Left forelimb (tissue), 1 donor: ENCODE measurements around the gene INPP4A.
"Not testable (repeated sequence)": the region's sequence is repeated elsewhere in the genome, so short reads cannot be mapped to it uniquely, and the experiment has no call there.

Experiments used
- DNase-seq: peaks from one replicate; pipeline ENCODE4 v3.0.0-alpha.2; 2018; ENCODE audit warnings: low spot score

INPP4A gene

DNA sequence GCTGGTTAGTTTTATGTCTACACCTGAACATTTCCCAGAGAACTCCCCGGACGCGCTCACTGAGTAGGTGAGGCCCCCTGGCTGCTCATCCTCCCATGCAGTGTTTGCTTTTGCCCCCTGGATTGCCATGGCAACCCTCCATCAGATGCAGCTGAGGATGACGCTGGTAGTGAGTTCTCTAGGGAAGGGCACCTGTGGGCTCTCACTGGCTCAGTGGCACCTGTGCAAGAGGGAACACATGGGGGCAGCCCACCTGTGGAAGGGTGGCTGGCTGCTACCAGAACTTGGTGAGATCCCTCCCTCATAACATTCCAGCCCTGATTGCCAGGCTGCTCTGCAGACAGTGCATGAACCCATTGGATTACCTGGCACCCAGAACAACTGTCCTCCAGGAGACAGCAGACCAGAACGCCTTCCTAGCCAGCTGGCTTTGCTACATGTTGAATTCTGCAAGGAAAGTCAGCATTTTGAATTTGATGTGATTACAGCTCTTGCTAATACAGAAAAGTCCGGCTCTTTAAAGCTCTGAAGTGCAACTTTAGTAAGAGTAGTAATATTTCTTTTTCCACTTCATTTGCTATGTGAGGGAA is 142.0 kb downstream of the INPP4A start:
- DNase-seq = no peak

DNA sequence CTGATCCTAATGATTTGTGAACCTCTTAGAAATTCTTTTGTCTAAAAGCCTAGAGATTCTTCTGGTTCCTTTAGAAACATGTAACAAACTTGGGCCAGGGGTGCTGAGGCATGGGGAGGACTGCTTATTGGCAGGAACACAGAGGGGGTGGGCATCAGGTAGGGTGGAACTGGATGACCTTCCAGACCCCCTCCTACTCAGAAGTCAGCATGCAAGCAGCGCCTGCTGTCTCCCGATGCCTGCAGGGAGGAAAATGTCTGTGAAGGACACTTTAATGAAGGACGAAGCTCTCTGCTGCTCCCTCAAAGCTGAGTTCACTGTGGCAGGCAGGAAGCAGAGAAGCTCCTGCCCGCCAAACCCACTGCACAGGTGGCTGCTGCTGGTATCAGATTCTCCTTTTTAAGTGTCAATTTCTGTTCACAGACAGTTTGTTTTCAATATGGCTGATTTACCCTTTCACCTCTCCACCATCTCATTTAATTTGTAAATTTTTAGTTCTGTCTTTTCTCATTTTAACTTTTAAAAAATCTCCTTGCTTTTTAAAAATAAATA is 144.3 kb downstream of the INPP4A start:
- DNase-seq = no peak

DNA sequence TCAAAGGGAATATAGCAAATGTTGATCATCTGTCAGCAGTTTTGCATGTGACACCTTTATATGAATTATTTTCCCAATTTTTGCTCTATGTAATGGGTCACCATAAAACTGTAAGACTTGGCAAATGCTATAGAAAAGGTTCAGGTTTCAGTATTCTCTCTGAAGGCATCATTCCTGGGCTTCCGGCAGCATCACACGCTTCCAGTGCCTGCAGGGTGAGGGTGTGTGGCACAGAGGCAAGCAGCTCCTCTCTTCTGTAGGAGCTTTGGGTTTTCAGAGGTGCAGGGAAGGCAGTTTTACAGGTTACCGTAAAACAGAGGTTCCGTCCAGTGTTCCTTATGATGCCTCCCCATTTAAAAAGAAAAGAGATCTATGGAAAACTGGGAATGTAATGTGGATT is 144.8 kb downstream of the INPP4A start:
- DNase-seq = no peak

DNA sequence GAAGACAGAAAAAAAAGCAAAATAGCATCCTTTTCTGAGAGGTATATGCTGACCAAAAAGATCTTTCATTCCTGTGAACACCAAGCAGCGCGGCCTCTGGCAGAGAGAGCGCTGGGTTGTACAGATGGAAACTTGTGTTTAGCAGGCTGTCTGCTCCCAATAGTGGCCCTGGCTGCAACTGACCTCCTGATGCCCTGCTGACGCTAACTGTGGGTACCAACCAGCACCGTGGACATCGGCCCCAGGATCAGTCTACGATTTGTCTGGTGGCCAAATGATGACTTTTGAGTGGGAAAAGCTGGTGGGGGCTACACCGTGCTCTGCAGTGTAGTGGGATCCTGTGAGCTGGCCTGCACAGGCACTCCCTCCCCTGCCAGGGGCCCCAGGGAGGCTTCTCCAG is 147.9 kb downstream of the INPP4A start:
- no peak for DNase-seq

DNA sequence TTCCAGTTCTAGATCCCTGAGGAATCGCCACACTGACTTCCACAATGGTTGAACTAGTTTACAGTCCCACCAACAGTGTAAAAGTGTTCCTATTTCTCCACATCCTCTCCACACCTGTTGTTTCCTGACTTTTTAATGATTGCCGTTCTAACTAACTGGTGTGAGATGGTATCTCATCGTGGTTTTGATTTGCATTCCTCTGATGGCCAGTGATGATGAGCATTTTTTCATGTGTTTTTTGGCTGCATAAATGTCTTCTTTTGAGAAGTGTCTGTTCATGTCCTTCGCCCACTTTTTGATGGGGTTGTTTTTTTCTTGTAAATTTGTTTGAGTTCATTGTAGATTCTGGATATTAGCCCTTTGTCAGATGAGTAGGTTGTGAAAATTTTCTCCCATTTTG is 150.0 kb downstream of the INPP4A start:
- DNase-seq = not testable (repeated sequence)

DNA sequence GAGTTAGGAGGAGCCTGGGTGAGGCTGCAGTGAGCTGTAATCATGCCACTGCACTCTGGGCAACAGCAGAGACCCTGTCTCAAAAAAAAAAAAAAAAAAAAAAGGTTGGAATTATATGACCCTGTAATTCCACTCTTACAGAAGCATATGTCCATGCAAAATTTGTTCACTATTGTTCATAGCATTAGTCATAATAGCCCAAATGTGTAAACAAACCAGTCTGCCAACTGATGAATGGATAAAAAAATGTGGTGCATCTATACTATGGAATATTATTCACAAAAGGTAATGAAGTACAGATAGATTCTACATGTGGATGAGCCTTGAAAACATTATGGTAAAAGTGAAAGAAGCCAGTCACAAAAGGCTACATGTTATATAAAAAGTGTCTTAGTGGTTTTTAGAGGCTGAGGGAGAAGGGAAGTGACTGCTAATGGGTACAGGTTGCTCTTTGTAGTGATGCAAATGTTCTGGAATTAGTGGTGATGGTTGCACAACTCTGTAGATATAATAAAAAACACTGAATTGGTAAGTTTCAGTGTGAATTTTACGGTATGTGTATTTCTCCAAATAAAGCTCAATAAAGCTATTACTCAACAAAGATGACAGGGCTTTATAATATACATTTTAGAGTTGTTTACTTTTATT is 154.2 kb downstream of the INPP4A start:
- no peak for DNase-seq

DNA sequence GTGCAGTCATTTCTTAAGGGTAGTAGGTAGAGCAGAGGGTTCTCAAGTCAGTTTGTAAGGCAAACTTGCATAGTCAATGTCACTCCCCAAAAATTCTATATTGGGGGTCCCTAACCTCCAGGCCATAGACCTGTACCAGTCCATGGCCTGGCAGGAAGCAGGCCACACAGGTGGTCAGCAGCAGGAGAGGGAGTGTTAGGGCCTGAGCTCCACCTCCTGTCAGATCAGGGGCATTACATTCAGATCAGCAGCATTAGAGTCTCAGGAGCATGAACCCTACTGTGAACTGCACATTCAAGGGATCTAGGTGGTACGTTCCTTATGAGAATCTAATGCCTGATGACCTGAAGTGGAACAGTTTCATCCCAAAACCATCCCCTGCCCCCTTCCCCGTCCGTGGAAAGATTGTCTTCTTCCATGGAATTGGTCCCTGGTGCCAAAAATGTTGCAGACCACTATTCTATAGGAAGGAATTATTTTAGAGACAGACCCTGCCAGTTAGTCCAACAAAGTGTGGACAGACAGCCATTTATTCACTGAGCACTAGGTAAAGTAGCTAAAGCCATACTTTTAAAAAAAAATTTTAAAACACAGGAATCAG is 157.0 kb downstream of the INPP4A start:
- DNase-seq = no peak

DNA sequence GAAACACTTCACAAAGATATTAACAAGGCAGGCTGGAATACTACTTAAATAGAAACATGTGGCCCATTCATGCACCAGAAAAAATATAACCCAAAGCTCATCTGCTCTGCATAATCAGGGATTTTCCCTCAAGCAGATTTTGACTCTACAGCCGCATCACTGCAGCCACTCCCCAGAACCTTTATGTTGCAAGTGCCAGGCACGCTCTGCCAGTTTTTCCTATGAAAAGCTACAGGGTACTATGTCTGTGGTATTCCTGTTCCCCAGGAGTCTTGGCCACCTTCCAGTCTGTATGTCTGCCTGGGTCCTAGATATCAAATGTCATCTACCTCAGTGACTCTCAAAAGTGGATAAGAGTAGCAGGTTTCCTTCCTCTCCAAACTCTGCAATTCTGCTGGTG is 159.9 kb downstream of the INPP4A start:
- no peak for DNase-seq

DNA sequence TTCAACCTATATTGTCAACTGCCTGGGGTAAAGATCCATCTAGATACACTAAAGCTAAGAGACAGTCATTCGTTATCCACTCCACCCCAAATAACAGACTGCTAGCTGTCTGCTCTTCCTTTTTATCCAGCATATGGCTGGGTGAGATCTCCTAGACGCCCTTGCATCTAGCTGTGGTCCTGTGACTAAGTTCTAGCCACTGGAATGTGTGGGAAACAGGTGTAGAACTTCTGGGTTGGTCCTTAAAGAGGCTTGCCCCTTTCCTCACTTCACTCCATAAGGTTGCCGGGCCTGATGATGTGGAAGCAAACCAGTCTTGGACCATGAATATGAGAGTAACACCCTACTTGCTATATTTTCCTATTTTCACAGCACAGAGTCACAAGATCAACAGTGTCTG is 160.4 kb downstream of the INPP4A start:
- no peak for DNase-seq

DNA sequence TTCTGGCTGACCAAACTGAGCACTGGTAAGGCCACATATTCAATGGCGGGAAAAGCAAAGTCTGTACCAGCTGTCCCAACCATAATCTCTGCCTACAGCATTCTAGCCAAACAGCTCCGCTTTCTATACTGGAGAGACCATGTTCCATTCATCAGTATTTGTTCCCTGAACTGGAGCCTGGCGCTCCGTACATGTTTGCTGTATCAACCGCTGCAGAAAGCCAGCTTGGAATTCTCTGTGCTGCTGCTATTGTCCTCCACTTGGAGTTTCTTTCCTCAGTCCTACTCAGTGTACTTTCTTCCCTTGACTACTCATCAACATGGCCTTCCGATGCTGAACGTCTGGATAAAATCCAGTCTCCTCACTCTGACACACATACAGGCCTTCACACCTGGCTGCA is 161.8 kb downstream of the INPP4A start:
- no peak for DNase-seq

DNA sequence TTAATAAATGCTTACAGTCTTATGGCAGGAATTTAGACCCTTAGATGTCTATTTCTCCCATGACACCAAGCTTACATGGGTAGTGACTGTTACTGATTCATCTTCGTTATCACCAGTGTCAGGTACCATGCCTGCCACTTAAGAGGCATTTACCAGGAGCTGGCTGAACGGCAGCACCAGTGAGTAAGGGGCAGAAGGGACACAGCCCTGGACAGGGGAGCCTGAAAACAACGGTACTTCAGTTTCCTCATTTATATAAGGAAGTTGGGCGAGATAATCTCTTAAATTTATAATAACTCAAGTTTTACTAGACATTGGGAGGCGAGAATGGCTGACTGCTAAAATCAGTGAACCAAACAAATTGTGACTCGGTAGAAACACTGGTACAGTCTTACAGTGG is 162.4 kb downstream of the INPP4A start:
- DNase-seq = no peak

DNA sequence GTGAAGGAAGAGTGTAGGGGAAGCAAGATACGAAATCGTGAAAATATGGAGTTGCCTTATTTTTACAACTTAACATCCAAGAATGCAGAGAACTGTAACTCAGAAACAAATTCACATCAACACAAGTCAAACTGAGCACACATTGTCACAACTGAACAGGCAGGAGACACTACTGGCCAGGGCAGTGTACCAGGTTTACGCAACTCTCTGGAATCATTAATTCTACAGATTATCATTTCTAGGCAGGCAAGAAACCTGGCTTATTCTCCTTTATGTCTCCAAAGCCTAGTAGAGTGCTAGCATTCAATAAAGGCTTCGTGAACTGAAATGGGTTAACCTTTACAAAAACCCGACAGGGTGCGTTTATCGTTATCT is 163.1 kb downstream of the INPP4A start:
- DNase-seq = no peak

DNA sequence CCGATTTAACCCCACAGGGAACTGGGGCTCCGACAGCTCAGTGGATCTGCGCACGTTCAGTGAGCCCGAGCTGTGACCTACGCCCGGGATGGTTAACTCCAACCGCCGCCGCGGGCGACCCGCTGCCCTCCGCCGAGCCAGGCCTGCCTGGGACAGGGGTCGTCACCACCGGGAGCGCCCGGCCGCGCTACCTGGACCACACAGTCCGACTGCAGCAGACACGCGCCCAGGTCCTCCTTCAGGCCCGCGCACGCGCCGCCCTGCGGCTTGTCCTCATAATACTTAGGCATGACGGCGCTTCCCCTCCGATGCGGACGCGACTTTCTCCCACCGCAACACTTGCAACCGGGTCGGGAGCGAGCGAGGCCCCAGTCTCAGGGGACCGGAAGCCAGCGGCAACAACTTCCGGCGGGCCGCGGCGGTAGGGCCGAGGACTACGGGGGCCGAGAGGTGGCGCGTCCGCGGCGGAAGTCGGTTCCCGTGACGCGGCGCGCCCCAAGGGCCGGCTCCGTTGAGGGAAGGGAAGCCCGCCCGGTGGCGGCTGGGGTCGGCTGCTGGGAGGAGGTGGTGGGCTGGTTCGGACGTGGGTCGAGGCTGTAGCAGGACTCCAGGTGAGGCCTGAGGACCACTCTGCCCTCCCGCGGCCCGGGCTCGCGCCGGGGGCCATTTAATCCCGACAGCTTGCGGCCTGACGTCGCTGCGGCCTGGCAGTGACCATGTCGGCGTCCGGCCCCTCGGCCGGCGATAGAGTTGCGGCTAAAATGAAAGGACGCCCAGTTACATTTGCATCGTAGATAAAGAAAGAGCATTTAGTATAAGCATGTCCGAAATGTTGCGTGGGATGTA is 163.7 kb downstream of the INPP4A start, which contains the start of the genes COA5 and UNC50:
Gene COA5, minus strand, starts transcription at position 397 of the 846 bp plus-strand sequence. Its CDS starts 107 bp downstream, at position 290.
Gene UNC50, plus strand, starts transcription at position 474 of the 846 bp plus-strand sequence. CDS start 1,171 bp downstream, outside the sequence.
- peak; percentile 94 for DNase-seq

DNA sequence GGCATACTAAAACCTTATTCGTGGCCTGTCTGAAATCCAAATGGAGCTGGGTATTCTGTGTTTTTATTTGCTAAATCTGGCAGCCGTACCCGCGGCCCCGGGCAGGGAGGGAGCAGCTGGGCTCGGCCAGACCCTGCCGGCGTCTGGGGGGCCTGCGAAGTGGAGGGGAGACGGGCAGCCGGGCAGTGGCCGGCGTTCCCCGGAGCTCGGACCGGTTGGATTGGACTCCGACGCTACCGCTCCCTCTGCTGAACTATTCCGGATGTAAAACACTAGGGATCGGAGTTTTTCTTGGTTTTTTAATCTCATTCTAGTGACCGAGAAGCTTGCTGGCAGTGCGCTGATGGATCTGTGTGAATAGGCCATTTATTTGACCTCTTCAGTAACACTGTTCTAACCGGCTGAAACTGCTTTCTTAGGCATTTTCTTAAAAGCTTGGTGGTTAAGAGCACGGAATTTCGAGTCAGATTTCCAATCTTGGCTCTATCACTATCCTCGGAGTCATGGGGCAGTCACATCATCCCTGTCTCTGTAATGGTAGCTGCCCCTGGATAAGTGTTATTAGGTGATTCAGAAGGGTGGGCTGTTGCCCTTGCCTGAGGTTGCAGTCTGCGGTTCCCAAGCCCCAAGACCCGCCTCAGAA is 164.4 kb downstream of the INPP4A start:
- peak; percentile 72 for DNase-seq

DNA sequence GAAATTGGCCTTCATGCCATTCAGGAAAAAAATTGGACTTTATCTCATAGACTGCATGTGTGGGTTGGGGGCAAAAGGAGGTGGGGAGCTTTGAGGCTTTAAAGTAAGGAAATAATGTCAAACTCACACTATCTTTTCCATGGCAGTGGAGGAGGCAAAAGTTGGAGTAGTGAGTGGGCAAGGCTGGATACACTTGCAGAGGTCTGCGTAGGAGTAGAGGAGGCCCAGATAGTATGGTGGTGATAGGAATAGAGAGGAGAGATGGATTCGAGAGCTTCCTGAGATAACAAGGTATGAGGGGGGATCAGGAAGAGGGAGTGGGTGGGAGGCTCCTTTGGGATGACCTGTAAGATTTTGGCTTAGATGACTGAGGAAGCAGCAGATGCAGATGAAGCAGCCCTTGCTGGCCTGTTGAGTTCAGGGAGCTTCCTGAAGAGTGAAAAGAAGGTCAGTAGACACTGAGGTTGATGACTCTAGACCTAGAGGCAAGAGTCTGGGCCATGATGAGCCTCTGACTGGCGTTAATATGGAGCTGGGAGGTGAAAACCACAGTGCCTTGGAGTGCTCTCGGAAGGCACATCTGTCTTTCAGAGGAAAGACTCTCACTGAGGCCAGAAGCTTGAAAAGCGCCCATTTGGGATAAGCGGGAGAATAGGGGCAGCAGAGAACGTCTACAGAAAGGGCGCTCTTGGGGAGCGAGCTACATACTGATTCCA is 169.5 kb downstream of the INPP4A start:
- no peak for DNase-seq

DNA sequence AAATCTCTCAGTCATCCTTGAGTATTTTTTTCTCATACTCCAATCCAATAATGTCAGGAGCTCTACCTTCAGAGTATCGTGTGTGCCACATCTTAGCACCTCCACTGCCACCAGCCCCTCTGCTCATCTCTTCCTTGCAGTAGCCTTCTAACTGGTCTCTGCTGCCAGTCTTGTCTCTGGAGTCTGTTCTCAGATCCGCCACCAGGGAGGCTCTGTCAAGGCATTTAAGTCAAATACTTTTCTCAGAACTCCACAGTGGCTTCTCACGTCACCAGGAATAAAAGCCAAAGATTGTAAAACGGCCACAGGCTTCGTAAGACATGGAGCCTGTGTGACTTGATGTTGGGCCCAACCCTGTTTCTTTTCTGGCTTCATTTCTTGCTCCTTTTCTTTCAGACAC is 170.8 kb downstream of the INPP4A start:
- no peak for DNase-seq

DNA sequence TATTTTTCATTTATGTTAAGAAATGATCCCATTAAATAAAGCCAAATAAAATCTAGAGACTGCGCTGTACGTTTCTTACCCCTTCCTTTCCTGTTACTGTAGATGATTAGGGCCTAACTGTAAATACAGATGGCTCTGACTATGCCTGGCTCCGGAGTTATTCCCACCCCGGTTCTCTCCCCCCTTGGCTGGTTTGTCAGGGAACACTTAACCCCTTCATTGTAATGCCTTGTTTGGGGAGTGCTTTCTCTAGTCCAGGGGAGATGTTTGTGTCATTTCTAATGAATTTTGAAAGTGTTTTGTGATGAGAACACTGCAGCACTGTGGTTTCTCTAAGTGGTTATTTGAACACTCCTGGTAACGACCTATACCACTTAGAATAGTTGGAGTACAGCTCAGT is 172.5 kb downstream of the INPP4A start:
- no peak for DNase-seq

DNA sequence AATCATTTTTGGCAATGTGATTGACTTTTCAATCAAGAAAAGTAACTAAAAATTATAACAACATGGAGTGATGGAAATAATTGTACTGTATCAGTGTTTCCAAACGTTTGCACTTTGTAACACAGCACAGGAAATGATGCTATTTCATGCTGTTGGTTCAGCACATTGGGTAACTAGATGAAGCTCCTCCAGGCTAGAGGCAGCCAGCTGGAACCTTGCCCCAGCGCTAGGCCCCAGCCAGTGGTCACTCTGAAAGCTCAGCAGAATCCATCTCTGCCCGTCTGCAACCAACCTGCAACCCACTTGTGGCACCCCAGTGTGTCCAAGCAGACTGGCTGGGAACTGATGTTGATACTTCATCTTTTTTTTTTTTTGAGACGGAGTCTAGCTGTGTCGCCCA is 179.0 kb downstream of the INPP4A start:
- no peak for DNase-seq

DNA sequence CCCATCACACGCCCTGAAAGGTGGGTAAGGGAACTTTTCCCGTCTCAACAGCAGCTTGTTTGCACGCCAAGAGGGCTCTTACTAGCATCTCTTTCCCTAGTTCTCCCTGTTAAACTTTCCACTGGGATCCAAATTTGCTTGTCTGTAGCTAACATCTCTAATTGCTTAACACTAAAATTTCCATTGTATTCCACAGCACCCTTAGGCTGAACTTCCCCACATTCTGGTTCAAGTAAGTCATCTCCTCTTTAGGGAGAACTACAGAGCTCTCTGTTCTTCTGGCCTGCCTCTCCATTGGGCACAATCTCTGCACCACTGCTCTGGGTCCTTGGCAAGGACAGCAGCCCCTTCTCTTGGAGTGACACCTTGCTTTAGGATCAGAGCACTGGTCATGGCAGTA is 187.7 kb downstream of the INPP4A start:
- no peak for DNase-seq

DNA sequence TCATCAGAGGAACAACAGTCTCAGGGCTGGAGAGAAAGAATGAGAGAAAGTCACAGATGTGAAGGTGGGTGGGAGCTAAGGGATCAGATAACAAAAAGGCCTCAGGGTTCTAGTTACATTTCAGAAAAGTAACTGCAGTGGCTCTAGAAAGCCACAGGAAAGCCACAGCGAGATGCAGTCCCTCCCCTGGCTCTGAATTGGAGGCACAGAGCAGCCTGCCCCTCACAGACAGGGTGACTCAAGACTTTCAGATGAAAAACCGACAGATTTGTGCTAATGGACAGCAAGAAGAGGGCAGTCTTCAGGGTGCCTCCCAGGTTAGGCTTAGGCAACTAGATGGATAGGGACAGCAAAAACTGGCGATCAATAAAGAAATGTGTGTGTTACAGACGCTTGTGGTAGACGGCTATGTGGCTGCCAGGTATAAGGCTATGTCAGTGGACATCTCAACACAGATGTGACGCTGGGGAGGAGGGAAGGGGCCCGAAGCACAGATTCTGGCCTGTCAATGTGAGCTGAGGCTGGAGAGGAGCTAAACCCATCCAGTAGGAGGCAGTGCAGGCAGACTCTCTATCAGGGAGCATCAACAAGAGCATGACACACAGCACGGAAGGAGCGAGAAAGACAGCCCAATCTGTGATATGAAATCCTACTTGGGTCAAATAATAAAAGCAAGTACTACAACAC is 189.9 kb downstream of the INPP4A start:
- no peak for DNase-seq
